Right ventricle myocardium inferior (tissue), 1 donor: ENCODE data around the gene PRKN. TPM values are rescaled to one million over a fixed set of nuclear protein-coding genes. Genes with fewer than 3 reads are reported as not detected.
A peak's percentile ranks its signal among the peaks of the same experiment; 100 is the strongest.
"Not testable (repeated sequence)": the region's sequence is repeated elsewhere in the genome, so short reads cannot be mapped to it uniquely, and the experiment has no call there.

Experiments used
- ATAC-seq: fragments of 200-7000 bp; cut with Tn5 transposase; one replicate; pipeline ENCODE4 v1.9.1; 2020; ENCODE audit warnings: mild to moderate bottlenecking, moderate library complexity
- DNase-seq: peaks from one replicate; pipeline ENCODE4 v3.0.0; 2021; ENCODE audit errors: missing footprints
- intact Hi-C: fragments of 100-400 bp; cut with DNase I; formaldehyde crosslinking; loops from one replicate; pipeline ENCODE4 v1.11.0; 2022
- total RNA-seq: library from RNA; stranded (reverse); fragmentation: NEBNext Ultra II Directional; extraction: Animal tissue kit (Norgen Biotek cat#: 25700); gene quantifications from one replicate; pipeline ENCODE4 v1.2.1, GENCODE V29; 2021
- donor health status: DM: no; HTN: yes; CAD: no; lungs with severe emphysema.

PRKN gene
- total RNA-seq, 1 donor from 2014 or later, result 19.5 TPM

DNA sequence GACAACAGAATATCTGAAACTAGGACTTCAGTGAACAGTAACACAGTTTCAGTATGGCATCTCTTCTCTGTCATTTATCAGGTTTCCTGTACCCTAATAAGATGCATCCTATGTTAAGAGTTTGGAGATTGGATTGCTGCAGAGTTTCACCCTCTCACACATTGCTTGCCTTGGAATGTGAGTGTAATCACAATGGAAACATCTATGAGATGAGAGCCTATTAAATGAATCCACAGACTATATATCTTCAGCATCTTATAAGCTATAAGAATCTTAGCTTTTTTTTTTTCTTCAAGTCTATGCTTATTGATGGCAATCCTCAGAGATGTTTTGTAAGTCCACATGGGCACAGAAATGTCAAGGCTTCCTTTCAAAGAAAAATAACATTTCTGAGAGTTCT is 292.5 kb downstream of the PRKN start:
- ATAC-seq, result no peak
- no peak for DNase-seq
- intact Hi-C loops, result no loop called here

DNA sequence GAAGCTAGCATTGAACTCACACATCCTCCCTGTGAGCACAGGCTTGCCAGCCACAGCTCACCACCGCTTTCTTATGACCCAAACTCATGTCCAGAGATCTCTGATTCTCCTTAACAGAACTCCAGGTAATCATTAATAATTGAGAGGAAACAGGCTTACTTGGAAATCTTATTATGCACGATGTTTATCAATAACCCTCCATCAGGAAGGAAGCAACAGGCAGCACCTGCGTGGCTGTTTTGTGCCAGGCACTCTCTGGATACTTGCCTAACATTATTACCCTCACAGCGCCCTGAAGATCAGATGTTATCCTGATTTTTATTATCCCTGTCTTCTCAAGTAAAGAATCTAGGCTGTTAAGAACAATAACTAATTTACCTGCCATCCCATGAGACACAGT is 306.6 kb downstream of the PRKN start:
- ATAC-seq (no peak), DNase-seq (no peak)
- intact Hi-C loops, result no loop called here

DNA sequence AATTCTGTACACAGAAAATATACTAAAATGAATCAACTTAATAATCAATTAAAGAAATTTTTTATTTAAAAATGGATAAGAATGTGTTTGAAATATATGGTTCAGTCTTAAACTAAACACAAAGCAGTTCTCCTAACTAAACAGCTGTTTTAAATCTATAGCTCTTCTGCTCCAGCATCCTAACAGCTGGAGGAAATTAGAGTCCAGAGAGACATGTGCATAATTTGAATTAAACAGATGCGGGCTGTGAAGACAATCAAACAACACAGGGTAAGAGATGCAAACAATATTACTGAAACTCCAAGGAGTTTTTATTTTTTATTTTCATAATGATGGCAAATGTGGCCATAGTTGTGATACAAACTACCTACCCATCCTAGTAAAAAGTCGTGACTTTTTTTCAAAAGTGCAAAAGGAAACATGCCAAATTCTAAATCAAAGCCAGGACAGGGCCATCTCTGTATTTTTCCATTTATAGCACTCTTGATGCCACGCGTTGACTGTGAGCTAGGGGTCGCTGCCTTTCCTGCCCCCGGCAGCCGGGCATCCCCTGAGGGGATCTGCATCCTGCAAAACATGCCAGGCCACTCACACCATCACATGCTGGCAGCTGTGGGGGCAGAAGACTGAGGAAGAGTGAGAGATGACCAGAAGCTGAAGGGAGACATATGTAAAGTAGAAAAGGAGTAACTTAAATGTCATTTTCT is 310.6 kb downstream of the PRKN start:
- intact Hi-C loops, result no loop called here
- ATAC-seq, result no peak
- DNase-seq, result no peak

DNA sequence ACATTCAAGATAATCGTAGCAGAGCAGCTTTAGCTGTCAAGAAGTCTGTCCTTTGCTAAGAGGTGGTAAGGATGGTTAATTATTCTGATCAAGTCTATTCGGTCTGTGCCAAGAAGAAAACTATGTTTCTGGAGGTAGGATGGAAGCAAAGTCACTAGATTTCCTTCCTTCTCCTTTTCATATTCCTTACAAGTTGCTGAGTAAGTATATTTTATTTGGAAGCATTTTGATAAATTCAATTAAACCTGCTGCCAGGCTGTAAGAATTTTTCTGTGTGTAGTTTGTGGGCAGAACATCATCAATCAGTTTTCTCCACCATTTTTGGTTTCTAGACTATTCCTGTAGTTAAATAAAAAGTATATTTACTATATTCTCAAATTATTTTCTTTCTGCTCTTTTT is 311.3 kb downstream of the PRKN start:
- no peak for ATAC-seq

DNA sequence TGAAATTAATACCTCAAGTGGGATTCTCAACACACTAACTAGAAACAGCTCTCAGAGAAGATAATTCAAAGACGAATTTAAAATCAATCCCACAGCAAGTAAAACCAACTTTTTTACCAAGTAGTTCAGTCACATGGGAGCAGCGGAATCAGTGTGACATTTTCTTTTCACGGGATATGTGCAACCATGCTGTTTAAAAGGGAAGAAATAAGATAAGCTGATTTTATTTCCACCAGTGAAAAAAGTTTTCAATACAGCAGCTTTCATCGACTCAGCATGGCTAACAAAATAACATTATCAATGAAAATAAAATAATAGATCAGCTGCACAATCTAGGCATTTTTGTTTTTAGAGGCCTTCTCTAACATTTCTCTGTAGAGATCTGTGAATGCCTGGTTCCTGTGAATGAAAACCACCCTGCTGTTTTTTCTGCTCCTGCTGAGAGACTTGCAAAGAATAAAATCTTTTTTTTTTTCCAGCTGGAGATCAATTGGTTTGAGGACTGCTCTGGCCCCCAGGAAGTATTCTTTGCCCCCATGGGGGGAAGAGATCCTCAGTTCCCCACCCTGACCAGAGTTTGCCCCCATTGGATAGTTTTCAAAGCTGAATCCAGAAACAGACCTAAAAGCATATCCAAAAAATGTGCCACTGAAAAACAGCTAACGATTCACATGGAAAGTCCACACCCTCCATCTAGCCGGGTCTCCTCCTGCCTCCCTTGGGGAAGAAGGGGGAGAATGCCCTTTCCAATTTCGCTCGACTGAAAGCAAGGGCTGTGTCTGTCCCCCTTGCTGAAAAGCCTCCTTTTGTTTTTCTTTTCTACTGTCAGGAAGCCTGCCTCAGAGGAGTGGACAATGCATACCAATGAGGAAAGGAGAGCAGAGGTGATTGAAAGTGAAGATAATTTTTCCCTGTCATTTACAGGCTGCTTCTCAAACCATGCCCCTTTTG is 317.6 kb downstream of the PRKN start:
- ATAC-seq, result no peak

More for the DNA sequence above, 311.3 kb downstream of the PRKN start:
- intact Hi-C loops, result no loop called here
- no peak for DNase-seq

DNA sequence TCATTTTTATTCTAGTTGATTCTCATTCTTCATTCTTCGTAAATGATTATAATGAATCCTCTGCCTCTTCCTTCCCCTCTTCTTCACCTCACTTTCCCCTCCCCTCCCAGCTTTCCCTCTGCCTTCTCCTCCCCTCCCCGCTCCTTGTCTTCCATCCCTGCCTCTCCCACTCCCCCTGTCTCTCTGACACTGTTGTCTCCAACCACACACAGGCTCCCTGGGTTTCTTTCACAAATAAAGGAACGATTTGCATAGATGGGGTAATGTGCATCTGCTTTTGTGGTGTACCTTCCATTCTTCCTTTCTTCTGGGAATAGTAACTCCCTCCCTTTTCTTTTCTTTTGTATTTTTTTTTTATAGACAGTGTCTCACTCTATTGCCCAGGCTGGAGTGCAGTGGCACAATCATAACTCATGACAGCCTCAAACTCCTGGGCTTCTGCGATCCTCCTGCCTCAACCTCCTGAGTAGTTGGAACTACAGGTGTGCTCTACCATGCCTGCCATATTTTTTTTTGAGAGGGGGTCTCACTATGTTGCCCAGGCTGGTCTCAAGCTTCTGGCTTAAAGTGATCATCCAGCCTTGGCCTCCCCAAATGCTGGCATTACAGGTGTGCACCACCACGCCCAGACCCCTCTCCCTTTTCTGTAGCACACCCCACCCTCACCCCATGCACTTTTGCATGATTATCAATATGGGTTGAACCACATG is 318.6 kb downstream of the PRKN start:
- no peak for ATAC-seq
- intact Hi-C loops, result no loop called here
- DNase-seq, result no peak

More for the DNA sequence above, 317.6 kb downstream of the PRKN start:
- DNase-seq, result no peak
- intact Hi-C loops, result no loop called here

DNA sequence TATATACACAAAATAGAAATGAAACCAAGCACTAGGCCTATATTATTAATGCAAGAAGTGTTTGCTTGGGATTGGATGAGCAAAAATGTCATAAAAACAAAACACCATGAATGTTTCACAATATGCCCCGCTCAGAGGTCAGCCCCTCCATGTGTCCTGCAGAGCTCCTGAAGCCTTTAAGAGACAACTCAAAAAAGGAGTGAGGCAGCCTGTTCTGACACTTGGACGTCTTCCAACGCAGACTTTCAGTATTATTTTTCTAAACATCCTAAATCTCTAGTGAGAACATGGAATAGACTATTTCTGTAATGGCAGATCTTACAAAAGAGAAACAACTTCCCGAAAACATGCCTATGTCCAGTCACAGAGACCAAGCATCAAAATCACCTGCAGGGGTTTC is 322.6 kb downstream of the PRKN start:
- DNase-seq (no peak), ATAC-seq (no peak)
- intact Hi-C loops, result no loop called here

DNA sequence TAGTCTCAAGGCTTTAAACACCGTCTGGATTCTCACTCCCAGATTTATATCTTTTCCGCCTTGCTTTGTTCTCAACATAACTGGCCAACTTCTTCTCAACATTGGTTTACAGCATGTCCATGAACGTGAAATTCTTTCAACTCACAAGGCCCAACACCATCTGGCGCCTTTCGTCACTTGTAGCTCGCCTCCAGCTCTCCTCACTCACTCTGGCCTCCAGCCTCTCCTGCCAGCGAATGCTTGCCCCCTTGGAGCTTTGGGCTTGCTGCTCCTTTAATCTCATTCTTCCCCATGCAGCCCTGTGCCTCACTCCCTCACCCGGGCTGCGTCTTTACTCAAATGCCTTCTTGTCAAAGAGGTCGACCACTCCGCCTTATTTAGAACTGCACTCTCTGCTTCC is 324.5 kb downstream of the PRKN start:
- no peak for ATAC-seq
- DNase-seq, result no peak
- intact Hi-C loops, result no loop called here

DNA sequence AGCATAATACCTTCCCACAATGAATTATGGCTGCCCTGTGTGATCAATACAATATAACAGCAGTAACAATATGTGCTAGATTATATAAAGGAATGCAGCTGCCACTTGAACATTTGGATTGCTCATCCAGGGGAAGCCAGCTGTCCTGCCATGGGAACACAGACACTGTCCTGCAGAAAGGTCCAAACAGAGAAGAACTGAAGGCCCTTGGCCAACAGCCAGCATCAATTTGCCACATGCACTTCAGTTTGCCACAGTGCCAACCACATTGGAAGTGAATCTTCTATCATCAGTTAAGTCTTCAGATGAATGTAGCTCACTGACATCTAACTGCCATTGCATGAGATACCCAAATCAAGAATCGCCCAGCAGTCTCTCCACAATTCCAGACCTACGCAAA is 332.4 kb downstream of the PRKN start:
- no peak for DNase-seq
- no peak for ATAC-seq
- intact Hi-C loops, result no loop called here

DNA sequence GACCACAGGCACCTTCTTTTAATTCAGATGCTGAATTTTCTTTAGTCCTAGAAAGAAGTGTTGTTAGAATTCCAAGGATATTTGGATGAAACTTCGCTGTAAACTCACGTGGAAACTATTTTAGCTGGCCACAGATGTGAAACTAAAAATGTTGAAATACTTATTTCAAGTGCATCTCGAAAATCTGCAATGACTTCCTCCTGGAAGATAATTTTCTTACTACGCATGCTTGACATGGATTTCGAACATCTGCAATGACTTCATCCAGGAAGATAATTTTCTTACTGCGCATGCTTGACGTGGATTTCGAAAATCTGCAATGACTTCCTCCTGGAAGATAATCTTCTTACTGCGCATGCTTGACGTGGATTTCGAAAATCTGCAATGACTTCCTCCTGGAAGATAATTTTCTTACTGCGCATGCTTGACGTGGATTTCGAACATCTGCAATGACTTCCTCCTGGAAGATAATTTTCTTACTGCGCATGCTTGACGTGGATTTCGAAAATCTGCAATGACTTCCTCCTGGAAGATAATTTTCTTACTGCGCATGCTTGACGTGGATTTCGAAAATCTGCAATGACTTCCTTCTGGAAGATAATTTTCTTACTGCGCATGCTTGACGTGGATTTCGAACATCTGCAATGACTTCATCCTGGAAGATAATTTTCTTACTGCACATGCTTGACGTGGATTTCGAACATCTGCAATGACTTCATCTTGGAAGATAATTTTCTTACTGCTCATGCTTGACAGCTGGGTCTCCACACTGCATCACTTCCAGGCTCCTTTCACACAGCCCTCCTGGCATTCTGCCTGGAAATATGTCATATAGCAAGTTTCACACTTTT is 336.4 kb downstream of the PRKN start:
- intact Hi-C loops, DNase-seq: not testable (repeated sequence)
- ATAC-seq, result peak; percentile 29

DNA sequence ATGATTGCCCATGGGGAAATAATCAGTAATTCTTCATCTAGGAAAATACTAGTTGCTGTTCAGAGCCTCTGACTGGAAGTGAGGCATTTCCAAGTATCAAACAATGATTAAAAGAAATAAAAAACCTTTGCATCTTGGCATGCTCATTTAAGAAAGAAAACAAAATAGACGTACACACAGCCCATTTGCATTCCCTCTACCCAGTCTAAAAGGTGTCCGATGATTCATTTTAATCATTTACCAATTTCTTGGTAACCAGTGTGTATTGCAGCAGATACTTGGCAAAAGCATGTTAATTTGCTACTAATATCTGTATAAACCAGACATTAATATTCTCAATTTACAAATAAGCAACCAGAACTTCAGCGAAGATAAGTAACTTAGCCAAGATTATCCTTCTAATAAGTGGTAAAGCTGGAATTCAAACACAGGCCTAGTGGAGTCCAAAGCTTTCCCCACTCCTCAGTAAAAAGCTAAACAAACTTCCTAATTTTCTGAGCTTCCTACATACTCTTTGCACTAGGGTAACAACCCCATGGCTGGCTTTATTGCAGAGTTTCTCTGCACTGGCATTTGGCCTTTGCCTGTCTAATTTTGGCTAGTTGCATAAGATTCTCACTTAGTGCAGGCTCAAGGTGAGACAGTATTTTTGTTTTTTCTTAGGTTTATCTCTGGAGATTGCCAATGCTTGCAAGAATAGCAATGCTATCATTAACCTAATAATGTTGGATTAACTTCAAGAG is 338.1 kb downstream of the PRKN start:
- intact Hi-C loops, result loop anchor here (5.0 kb wide), 1 partner anchor 202 kb away; no protein-coding TSS in a partner anchor
- no peak for DNase-seq
- ATAC-seq, result no peak

DNA sequence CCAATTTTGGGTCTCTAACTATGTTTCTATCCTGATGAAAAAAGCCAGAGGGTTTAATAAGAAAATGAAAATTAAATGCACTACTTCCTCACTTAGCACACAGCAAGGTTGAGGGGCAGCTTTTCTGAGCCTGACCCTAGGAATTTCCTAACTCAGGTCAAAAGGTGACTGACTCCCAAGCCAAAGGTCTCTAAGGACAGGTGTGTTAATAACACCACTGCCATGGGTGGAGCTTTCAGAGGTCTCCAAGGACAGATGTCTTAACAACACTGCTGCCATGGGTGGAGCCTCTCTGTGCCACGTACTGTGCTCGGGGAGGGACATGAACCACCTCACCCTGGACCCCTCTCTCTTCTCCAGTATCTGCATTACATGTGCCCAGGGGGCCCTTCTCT is 339.2 kb downstream of the PRKN start:
- intact Hi-C loops, result loop anchor here (5.0 kb wide), 1 partner anchor 201 kb away; no protein-coding TSS in a partner anchor
- DNase-seq, result no peak
- ATAC-seq, result peak; percentile 24

DNA sequence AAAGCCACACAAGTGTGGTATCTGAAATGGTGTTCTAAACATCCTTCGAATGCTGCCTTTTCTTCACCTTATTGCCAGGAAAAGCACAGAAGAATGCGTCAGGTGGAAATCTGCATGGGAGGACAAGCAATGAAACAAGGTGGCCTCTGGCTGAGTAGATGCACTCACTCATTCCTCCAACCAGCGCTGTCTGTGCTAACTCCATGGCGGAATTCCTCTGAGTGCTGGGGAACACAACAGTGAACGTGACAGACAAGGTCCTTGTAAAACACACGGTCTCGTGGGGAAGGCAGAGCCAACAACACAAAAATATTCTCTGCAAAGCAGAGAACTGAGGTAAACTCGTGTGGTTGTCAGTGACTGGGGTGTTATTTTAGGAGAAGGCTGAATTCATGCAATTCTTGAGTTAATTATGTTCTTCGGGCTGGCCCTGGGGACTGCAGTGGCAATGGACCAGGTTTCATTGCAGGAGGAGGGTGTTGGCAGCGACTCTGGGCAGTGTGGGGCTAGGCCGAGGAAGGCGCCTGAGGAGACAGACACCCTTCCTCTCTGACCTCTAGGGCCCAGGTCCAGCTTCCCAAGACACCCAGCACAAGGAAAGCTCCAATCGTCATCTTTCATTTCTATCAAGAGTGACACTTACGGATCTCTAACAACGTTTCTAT is 339.7 kb downstream of the PRKN start:
- ATAC-seq, result peak; percentile 88
- DNase-seq, result peak; percentile 77
- intact Hi-C loops, result loop anchor here (5.0 kb wide), 1 partner anchor 201 kb away; no protein-coding TSS in a partner anchor

DNA sequence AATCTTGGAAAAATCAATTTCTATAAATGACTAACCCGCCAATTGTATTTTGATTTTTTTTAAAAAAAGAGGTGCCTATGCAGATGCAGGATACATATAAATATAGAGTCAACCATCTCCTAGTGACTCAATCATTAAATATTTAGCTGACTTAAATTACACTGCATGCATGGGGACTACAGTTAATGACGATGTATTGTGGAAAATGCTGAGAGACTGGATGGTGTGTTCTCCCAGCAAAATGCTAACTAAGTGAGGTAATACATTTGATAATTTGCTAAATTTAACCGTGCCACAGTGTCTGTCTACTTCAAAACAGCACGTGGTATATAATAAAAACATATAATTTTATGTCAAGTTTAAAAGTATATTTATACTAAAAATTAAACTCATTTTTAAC is 341.6 kb downstream of the PRKN start:
- ATAC-seq, result no peak
- DNase-seq, result no peak
- intact Hi-C loops, result loop anchor here (5.0 kb wide), 1 partner anchor 199 kb away; no protein-coding TSS in a partner anchor

DNA sequence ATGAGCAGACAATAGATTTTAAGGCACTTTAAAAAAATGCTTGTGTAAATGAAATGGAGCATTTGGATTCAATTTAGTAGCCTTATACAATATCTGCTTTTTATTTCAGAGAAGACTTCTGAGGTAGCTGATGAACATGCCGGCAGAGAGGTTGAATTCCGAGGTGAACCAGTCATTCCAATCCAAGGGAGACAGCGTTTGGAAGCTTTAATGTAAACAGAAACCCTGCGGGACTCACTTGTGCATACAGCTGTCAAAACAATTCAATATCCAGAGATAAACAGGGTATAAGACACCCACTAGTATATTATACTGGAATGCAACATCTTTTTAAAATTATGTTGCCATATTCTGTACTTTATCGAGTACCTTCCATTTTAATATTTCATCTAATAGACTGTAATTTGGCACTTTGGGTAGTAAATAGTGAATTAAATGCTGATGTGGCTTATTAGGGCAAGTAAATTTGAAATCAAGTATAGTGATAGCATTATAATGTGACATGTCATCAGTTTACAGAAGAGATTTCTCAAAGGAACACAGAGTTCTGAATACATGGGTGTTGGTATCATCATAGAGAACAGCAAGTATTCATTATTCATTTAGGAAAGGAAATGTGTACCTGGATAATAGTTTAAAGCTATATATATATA is 347.7 kb downstream of the PRKN start:
- ATAC-seq, result no peak
- intact Hi-C loops, result no loop called here
- no peak for DNase-seq

DNA sequence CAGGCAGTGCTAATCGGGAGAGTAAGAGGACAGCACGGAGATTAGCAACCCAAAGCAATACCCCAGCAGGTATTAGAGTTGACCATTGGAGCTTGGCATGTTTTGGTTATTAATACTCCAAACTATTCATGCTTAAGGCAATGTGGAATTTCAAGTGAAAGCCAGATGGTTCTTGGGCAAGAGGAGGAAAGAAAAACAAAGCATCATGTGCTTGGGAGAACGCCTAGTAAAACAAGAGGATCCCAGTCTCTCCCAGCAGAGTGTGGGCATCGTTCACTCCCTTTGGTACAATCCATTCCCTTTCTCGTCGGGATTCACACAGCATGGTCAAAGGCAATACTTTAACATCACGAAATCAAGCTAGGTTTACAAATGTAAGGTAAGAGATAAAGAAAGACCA is 349.8 kb downstream of the PRKN start:
- intact Hi-C loops, result no loop called here
- ATAC-seq, result no peak
- DNase-seq, result no peak

DNA sequence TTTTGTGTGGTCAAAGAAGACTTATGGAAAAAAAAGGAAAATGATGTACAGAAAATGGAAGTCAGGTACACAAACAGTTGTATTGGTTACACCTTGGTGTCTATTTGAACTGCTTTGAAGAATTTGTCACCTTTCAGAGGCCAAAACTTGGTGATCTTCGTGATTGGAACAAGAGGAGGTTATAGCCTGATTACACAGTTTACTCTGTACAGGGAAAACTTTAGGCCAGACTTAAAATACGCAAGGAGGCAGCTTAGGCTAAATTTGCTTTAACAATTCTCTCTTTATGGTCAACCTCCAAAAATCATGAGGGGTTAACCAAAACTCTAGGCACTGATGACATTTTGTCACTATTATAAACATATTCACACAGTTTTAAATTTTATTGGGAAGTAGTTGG is 353.7 kb downstream of the PRKN start:
- intact Hi-C loops, result no loop called here
- no peak for ATAC-seq
- DNase-seq, result no peak
